HepG2 (cell line): Measurements from ENCODE around the gene SYNJ2.

Source experiments
- CTCF ChIP-seq: sonication (generic); formaldehyde crosslinking; IDR thresholded peaks from 2 replicates; pipeline ENCODE4 v1.5.0; 2020; ENCODE audit warnings: mild to moderate bottlenecking, missing genetic modification reagents, moderate library complexity
- EZH2 ChIP-seq: conservative IDR thresholded peaks from 2 replicates; pipeline ENCODE4 v1.6.1; 2012; ENCODE audit warnings: mild to moderate bottlenecking, low read depth, low read length, moderate library complexity
- FOSL1 ChIP-seq: sonication (generic); formaldehyde crosslinking; IDR thresholded peaks from 2 replicates; pipeline ENCODE4 v1.9.0; 2021; ENCODE audit warnings: missing genetic modification reagents, borderline replicate concordance
- NFIC ChIP-seq: IDR thresholded peaks from 2 replicates; pipeline ENCODE4 v1.6.1; 2012; ENCODE audit warnings: mild to moderate bottlenecking, low read length, inconsistent platforms
- PATZ1 ChIP-seq: sonication (generic); formaldehyde crosslinking; IDR thresholded peaks from 2 replicates; pipeline ENCODE4 v1.4.0; 2020; ENCODE audit warnings: missing genetic modification reagents
- PRMT3 ChIP-seq: sonication (generic); formaldehyde crosslinking; IDR thresholded peaks from 2 replicates; pipeline ENCODE4 v1.8.1; 2022; ENCODE audit warnings: low read depth, mild to moderate bottlenecking, moderate library complexity, missing genetic modification reagents, borderline replicate concordance
- STAT5B ChIP-seq: sonication (generic); formaldehyde crosslinking; IDR thresholded peaks from 2 replicates; pipeline ENCODE4 v1.4.0; 2020; ENCODE audit warnings: missing genetic modification reagents
- TGIF2 ChIP-seq: IDR thresholded peaks from 2 replicates; pipeline ENCODE4 v1.6.1; 2016; ENCODE audit warnings: control low read depth, missing compliant biosample characterization
- ZBTB8A ChIP-seq: sonication (generic); formaldehyde crosslinking; IDR thresholded peaks from 2 replicates; pipeline ENCODE4 v1.4.0; 2020; ENCODE audit warnings: mild to moderate bottlenecking, low read depth, missing genetic modification reagents, borderline replicate concordance
- ZNF121 ChIP-seq: sonication (generic); formaldehyde crosslinking; IDR thresholded peaks from 2 replicates; pipeline ENCODE4 v1.5.0; 2020; ENCODE audit warnings: mild to moderate bottlenecking, missing genetic modification reagents
- ZNF350 ChIP-seq: sonication (generic); formaldehyde crosslinking; IDR thresholded peaks from 2 replicates; pipeline ENCODE4 v1.4.0; 2020; ENCODE audit warnings: mild to moderate bottlenecking, low read depth, missing genetic modification reagents, borderline replicate concordance
- ZNF550 ChIP-seq: sonication (generic); formaldehyde crosslinking; IDR thresholded peaks from 2 replicates; pipeline ENCODE4 v1.4.0; 2020; ENCODE audit warnings: mild to moderate bottlenecking, missing genetic modification reagents, borderline replicate concordance
- ZNF607 ChIP-seq: sonication (generic); formaldehyde crosslinking; IDR thresholded peaks from 2 replicates; pipeline ENCODE4 v1.5.1; 2020; ENCODE audit warnings: missing genetic modification reagents, mild to moderate bottlenecking, borderline replicate concordance
- TF ChIP-seq, protein P1 (sequence below): sonication (generic); formaldehyde crosslinking; conservative IDR thresholded peaks from 2 replicates; pipeline ENCODE4 v1.4.0; 2020; ENCODE audit warnings: missing genetic modification reagents

DNA sequence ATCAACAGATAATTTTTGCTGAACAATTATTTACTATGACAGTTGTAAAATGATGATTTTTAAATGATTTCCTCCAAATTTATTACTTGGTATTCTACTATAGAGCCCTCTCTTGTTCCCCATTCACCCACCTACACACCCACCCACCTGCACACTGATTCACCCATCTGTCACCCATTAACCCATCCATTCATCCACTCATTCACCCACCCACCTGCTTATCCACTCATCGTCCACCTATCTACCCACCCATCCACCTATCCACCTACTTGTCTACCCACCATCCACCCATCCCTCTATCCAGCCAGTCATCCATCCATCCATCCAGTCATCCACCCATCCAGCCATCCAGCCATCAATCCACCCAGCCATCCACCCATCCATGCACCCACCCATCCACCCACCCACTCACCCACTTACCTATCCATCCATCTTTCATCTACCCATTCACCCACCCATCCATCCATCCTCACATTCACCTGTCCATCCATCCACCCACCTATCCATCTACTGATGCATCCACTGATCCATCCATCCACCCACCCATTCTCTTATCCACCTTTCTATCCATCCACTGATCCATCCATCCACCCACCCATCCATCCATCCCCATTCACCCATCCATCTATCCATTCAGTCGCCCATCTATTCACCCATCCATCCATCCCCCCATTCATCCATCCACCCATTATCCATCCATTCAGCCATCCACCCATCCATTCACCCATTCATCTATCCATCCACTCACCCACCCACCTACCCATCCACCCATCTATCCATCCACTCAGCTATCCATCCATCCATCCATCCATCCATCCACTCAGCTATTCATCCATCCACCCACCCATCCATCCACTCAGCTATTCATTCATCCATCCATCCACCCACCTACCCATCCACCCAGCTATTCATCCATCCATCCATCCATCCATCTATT lies 72.0 kb downstream of the SYNJ2 start:
- TF ChIP-seq ZNF550 (no peak), NFIC (no peak), STAT5B (CRISPR knock-in tag) (no peak), ZBTB8A (no peak), ZNF350 (CRISPR knock-in tag) (no peak), CTCF (CRISPR knock-in tag) (no peak), EZH2 (no peak), PATZ1 (no peak), TGIF2 (CRISPR knock-in tag) (no peak), ZNF607 (no peak), ZNF121 (CRISPR knock-in tag) (no peak), PRMT3 (CRISPR knock-in tag) (no peak), FOSL1 (no peak)
- TF ChIP-seq, protein P1, sequence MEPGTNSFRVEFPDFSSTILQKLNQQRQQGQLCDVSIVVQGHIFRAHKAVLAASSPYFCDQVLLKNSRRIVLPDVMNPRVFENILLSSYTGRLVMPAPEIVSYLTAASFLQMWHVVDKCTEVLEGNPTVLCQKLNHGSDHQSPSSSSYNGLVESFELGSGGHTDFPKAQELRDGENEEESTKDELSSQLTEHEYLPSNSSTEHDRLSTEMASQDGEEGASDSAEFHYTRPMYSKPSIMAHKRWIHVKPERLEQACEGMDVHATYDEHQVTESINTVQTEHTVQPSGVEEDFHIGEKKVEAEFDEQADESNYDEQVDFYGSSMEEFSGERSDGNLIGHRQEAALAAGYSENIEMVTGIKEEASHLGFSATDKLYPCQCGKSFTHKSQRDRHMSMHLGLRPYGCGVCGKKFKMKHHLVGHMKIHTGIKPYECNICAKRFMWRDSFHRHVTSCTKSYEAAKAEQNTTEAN (CRISPR knock-in tag) = no peak
